ENCODE results near the gene VDAC1.

VDAC1 gene

GRCh38 chr5:134022333-134022732 is 17.6 kb upstream of the VDAC1 start:
- DNase-seq, result no peak

DNA sequence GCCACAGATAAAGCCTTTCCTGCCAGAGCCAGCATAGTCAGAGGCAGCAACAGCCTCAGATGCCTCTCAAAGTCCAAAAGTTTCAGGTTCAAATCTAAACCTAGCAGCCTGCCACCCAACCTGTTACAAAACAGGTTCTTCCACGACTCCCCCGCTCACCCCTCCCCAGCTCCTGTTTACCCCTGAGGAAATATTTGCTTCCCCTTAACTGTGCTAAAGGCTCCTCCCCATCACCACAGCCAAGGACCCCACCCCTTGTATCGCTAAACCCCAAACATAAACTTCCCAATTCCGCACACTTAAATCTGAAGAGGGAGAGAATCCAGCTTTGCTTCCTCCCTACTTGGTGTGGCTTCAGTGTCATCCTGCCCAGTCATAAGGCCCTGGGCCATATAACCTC is 15.4 kb upstream of the VDAC1 start:
- no peak for DNase-seq

DNA sequence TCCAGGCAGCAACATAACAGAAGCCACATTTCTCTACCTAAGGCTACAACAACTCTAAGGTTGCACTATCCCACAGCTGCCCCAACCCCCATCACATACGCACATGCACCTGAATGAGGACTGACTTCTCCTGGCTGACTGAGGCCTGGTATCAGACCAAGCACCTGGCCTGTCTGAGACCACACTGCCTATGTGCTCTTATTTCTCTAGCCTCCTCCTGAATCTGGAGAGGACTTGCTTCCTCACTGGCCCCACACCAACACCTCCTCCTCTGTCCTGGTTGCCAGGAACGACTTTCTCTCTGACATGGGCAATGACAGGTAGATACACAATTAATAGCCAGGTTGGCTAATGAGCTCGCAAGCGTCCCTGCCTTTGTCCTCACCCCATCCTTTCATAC is 14.9 kb upstream of the VDAC1 start:
- no peak for DNase-seq

DNA sequence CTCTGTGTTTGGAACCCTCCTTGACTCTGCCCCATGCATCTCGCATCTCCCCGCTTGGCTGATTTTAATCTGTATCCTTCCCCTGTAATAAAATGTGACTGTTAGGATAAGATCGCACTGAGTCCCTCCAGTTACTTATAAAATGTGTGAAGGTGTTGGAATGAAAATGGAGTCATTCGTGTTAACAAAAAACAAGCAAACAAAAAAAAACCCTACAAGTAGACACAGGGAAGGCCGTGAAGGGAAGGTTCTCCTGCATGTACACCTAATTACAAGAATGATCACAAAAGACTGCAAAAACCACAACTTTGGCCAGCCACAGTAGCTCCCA is 14.2 kb upstream of the VDAC1 start:
- DNase-seq, result no peak

DNA sequence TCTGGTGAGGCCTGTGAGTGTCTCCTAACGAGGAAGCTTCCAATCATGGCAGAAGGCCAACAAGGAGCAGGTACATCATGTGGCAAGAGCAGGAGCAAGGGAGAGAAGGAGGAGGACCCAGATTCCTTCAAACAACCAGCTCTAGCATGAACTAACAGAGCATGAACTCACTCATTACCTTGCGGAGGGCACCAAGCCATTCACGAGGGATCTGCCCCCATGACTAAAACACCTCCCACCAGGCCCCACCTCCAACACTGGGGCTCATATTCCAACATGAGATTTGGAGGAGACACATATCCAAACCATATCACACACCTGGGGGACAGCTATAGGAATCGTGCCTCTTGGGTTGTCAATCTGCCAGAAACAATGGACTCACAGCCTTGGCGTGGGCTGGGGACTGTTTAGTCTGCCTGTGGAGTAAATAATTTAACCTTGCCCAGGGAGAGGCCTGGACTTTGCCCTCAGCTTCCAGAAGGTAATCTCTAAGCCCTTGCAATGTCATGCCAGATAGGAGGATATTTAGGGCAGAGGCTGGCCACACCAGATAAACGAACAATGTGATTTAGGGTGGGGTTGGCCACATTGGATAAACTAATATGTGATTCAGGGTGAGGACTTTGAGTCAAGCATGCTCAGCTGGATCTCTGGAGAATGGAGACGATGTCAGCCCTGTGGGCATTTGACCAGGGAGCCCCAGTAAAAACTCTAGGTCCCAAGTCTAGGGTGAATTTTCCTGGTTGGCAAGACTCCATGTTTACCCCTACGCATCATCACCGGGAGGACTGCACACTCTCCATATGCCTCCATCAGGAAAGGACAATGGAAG is 13.6 kb upstream of the VDAC1 start:
- DNase-seq, result no peak

DNA sequence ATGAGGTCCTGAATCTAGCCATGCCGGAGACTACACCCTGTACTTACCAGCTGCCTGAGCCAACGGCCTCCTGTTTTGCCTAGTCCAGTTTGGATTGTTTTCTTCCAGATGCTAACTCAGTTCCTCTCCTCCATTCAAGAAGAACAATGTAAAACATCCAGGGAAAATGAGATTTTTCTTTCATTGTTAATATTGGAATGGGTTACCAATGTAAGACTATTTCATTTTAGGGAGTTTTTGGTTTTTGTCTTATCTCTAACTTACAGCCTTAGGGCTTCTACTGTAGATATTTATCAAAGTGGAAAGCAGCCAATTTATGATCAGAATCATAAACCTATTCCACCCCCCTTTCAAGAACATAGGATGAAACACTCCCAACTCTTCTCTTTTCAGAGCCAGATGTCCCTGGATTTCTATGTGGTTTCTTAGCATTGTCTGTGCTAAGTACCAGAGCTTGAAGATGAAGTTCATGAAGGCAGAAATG is 3.5 kb upstream of the VDAC1 start:
- no peak for DNase-seq

- DNase-seq, result no peak
Measured at GRCh38 chr5:134007581-134008265, 2.9 kb upstream of the VDAC1 start.

DNA sequence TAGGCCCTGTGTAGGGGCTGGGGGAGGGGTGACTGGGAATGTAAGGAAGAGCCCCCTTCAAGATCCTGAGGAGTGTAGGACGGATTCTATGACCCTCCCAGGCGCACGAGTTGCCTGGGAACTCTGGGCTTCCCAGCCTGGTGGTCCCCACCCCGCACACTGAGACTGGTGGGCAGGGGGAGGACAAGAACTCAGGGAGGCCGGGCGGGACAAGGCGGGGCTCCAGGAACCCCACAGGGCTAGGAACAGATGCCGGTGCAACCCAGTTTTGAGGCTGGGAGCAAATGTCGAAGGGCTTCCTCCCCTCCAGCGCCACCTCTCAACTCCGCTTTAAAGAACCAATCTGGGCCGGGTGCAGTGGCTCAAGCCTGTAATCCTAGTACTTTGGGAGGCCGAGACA is 1.3 kb upstream of the VDAC1 start:
- DNase-seq, result no peak

DNA sequence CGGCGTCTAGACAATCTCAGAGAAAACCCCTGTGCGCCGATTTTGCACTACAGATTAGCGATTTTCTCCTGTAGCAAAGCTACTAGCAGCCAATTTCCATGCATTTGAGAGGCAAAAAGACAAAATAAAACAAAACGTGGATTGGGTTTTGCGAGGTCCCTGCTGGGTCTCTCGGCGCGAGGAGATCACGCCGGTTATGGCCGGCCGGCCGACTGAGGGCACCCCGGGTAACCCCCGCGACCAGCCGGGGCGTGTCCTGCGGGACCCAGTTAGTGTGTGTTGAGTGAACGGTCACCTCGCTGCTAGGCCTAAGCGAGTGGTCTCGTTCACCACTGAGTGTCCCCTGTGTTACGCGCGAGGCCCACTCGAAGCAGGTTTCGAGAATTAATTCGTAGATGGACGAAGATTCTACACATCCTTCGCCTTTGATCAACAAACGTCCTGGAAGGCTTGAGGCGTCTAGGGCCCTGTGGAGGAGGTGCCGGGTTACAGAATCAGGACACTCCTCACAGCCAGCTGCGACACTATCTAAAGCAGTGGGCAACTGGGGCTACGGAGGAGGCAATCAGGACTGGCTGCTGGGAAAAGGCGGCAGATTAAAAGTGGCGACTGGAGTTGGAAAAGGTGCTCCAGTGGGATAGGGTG is 764 bp upstream of the VDAC1 start:
- DNase-seq, result no peak

- no peak for DNase-seq
Measured at GRCh38 chr5:134003817-134004625, 754 bp downstream of the VDAC1 start.

GRCh38 chr5:134003064-134003816 is 1.5 kb downstream of the VDAC1 start:
- DNase-seq, result no peak

- DNase-seq, result no peak
Measured at GRCh38 chr5:134001938-134002731, 2.6 kb downstream of the VDAC1 start.

- DNase-seq, result no peak
Measured at GRCh38 chr5:134000696-134001453, 3.9 kb downstream of the VDAC1 start.

GRCh38 chr5:134000091-134000511 is 4.7 kb downstream of the VDAC1 start:
- no peak for DNase-seq

GRCh38 chr5:133998807-133999206 is 6.0 kb downstream of the VDAC1 start:
- no peak for DNase-seq

- DNase-seq, result no peak
Measured at GRCh38 chr5:133998042-133998441, 6.7 kb downstream of the VDAC1 start.

- no peak for DNase-seq
Measured at GRCh38 chr5:133996683-133997252, 8.0 kb downstream of the VDAC1 start.

GRCh38 chr5:133995883-133996563 is 8.8 kb downstream of the VDAC1 start:
- DNase-seq, result no peak

- no peak for DNase-seq
Measured at GRCh38 chr5:133995341-133995740, 9.4 kb downstream of the VDAC1 start.

- DNase-seq, result no peak
Measured at GRCh38 chr5:133994990-133995333, 9.8 kb downstream of the VDAC1 start.
